Measurements from ENCODE around the gene GPR18.

The GPR18 gene

DNA sequence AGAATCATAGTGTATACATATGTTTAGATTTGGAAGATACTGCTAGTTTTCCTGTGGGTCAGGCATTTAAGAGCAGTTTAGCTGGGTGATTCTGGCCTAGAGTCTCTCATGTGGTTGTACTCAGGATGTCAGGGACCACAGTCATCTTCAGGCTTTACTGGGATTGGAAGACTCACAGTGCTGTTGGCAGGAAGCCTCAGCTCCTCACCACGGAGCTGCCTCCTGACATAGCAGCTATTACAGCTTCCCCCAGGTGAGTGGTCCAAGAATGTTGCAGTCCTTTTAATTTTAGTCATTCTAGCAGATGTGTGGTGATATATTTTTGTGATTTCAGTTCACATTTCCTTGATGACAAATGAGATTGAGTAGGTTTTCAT is 16.9 kb upstream of the GPR18 start:
- no peak overlapping the region for H3K27ac ChIP-seq
- TF ChIP-seq, protein P1, sequence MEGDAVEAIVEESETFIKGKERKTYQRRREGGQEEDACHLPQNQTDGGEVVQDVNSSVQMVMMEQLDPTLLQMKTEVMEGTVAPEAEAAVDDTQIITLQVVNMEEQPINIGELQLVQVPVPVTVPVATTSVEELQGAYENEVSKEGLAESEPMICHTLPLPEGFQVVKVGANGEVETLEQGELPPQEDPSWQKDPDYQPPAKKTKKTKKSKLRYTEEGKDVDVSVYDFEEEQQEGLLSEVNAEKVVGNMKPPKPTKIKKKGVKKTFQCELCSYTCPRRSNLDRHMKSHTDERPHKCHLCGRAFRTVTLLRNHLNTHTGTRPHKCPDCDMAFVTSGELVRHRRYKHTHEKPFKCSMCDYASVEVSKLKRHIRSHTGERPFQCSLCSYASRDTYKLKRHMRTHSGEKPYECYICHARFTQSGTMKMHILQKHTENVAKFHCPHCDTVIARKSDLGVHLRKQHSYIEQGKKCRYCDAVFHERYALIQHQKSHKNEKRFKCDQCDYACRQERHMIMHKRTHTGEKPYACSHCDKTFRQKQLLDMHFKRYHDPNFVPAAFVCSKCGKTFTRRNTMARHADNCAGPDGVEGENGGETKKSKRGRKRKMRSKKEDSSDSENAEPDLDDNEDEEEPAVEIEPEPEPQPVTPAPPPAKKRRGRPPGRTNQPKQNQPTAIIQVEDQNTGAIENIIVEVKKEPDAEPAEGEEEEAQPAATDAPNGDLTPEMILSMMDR (conservative IDR thresholded peaks at IDR 0.05): no peak
- no peak for TF ChIP-seq ZFX (IDR thresholded peaks at IDR 0.05)

DNA sequence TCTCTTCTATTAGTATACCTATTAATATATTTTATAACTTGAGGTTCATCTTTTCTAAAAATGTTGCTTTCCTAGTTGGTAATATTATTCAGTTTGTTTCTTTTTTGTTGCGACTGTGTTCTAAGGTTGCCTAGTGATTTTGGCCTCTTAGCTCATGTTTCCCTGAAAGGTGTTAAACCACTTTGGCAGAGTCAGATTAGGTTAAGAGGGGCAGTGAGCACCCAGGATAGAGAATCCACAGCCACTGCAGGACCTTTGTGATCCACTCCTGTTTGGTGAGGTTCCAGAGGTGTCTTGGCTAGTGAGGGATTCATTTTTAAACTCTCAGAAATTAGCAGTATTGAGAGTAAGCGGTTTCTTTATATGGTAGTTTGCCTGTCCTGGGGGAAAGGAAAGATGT is 14.9 kb upstream of the GPR18 start:
- H3K27ac ChIP-seq: no peak overlapping the region
- TF ChIP-seq ZFX (IDR thresholded peaks at IDR 0.05): no peak
- TF ChIP-seq, protein P1 (conservative IDR thresholded peaks at IDR 0.05): no peak

DNA sequence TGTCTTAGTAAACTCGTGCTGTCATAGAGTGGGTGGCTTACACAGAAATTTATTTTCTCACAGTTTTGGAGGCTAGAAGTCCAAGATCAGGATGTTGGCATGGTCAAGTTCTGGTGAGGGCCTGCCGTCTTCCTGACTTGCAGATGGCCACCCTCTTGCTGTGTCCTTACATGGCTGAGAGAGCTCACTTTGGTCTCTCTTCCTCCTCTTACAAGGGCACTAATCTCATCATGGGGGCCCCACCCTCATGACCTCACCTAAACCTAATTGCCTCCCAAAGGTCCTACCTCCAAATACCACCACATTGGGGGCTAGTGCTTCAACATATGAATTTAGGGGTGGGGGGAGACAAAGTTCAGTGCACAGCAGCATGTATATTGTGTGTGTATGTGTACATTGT is 14.3 kb upstream of the GPR18 start:
- no peak for TF ChIP-seq ZFX (IDR thresholded peaks at IDR 0.05)
- TF ChIP-seq, protein P1 (conservative IDR thresholded peaks at IDR 0.05): no peak
- H3K27ac ChIP-seq: no peak overlapping the region

DNA sequence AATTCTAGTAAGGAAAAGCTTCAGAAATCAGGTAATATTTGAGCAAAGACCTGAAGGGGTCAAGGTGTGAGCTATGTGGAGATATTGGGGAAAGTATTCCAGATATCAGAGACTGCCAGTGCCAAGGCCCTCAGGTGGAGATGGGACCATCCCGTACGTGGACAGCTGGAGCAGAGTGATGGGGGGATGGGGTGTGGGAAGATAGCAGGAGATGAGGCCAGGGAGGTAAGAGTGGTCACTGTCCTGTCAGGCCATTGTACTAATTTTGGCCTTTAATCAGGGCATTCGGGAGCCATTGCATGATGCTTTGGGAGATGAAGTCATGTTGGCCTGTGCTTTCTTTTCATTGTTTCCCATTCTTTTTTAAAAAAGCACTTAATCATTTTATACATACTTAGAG is 13.1 kb upstream of the GPR18 start:
- H3K27ac ChIP-seq: no peak overlapping the region
- TF ChIP-seq, protein P1 (conservative IDR thresholded peaks at IDR 0.05): no peak
- no peak for TF ChIP-seq ZFX (IDR thresholded peaks at IDR 0.05)

DNA sequence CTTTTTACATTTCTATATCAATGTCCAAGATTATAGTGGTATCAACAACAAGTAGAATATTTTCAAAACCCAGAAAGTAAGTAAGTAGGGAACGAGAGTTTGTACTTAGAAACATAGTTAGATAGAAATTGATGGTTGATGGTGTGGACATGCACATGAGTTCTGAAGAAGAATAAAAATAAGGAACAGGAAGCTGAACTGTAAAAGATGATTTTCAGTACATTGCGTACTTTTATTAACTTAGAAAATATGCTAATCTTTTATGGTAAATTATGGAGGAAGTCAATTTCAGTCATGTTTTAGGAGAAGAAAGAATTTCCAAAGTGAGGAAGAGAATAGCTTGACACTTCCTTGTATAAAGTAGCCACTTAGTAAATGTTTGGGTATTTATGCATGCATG is 12.3 kb upstream of the GPR18 start:
- TF ChIP-seq, protein P1 (conservative IDR thresholded peaks at IDR 0.05): no peak
- no peak for TF ChIP-seq ZFX (IDR thresholded peaks at IDR 0.05)
- H3K27ac ChIP-seq: no peak overlapping the region

DNA sequence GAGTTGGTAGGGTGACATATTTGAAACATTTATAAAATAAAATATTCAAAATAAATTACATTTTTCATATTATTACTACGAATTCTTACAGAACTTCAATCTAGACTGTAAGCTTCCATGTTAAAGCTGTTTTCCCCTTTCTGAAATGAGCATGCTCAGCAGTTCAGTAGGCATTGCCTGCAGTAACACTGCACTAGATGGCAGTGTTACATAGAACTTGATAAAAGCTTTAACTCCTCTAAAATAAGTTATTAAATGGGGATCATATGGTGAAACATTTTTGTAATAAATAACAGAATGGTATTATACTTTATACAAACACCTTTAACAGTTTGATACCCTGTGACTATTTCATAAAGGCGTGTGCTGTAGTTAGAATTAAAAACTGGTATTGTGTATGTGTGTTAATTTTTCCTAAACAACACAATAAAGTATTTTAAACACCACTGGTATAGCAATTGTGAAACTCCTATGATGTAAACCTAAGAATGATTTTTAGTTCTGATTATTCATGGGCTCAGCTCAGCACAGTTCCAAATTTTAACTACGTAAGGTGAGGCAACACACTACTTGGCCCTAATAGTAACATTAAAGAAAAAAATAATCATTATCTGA is 11.6 kb upstream of the GPR18 start:
- no peak overlapping the region for H3K27ac ChIP-seq
- no peak for TF ChIP-seq ZFX (IDR thresholded peaks at IDR 0.05)
- TF ChIP-seq, protein P1 (conservative IDR thresholded peaks at IDR 0.05): peak; percentile 61

DNA sequence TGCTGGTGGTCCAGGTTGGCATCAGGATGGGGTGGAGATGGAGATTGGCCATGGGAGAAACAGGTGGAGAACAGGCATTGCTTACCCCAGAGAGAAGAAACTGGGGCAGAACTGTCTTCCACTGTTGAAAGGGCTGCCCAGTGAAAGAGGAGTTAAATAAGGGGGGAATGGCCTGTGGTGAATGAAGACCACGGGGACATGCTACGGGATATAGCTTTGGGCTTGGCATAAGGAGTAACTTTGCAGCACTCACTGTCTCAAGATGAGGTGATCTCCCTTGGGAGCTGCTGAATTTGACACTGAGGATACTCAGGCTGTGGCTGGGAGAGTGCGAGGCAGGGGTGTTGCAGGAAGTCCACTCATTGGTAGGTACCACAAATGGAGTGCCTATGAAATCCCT is 10.6 kb upstream of the GPR18 start:
- H3K27ac ChIP-seq: no peak overlapping the region
- TF ChIP-seq, protein P1 (conservative IDR thresholded peaks at IDR 0.05): no peak
- no peak for TF ChIP-seq ZFX (IDR thresholded peaks at IDR 0.05)
